ENCODE measurements around the gene S1PR4.

DNA sequence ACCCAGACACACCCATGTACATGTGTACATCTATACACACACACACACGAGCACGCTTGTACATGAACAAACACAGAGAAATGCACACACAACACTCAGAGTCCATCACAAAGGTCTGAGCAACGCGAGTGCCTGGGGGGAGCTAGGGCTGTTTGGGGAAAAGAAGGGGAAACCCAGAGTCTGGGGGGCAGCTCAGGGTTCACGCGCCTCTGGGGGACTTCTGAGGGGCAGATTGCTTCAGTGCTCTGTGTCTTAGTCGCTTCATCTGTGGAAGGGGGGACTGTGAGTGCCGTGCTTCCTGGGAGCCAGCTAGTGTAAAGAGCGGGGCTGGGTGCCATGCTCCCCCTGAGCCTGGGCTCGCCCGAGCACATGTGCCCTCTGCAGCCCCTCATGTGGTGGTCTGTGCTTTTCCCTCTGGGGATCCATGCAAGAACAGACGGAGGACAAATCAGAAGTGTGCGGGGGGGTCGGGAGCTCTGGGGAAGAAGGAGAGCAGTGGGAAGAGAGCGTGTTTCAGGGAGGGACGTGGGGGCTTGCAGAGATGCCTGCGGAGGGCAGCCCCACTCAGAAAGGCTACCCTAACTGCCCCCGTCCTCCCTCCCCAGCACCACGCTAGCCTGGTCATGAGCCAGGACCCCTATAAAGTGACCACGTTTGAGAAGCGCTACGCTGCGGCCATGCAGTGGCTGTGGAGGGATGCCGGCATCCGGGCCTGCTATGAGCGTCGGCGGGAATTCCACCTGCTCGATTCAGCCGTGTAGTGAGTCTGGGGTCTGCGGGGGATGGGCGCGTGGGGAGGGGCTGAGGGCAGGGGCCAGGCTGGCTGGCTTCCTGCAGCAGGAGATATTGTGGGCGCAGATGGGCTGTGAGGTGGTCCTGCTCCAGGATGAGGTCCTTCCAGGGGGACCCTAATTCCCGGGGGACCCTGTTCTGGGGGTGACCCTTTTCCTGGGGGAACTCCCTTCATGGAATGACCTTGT lies 28.8 kb upstream of the S1PR4 start:
- TF ChIP-seq, protein P1, sequence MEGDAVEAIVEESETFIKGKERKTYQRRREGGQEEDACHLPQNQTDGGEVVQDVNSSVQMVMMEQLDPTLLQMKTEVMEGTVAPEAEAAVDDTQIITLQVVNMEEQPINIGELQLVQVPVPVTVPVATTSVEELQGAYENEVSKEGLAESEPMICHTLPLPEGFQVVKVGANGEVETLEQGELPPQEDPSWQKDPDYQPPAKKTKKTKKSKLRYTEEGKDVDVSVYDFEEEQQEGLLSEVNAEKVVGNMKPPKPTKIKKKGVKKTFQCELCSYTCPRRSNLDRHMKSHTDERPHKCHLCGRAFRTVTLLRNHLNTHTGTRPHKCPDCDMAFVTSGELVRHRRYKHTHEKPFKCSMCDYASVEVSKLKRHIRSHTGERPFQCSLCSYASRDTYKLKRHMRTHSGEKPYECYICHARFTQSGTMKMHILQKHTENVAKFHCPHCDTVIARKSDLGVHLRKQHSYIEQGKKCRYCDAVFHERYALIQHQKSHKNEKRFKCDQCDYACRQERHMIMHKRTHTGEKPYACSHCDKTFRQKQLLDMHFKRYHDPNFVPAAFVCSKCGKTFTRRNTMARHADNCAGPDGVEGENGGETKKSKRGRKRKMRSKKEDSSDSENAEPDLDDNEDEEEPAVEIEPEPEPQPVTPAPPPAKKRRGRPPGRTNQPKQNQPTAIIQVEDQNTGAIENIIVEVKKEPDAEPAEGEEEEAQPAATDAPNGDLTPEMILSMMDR (IDR thresholded peaks at IDR 0.05; ENCODE audit: low read depth, low read length, poor library complexity, severe bottlenecking), result no peak
- TF ChIP-seq EZH2phosphoT487 (IDR thresholded peaks at IDR 0.05; ENCODE audit: borderline replicate concordance, low read length), result no peak

All from DOHH2 (cell line).